Measurements from ENCODE around the gene EVA1A.
A peak's percentile ranks its signal among the peaks of the same experiment; 100 is the strongest.

EVA1A gene

GRCh38 chr2:75562513-75562864, 1.8 kb upstream of the EVA1A start:
- DNase-seq = no peak

GRCh38 chr2:75561566-75562512, 1.1 kb upstream of the EVA1A start:
- no peak for DNase-seq

- DNase-seq = no peak
Observed at GRCh38 chr2:75560022-75560767, 544 bp downstream of the EVA1A start.

GRCh38 chr2:75559680-75560021, 1.1 kb downstream of the EVA1A start:
- DNase-seq = no peak

GRCh38 chr2:75558786-75559679, 1.7 kb downstream of the EVA1A start:
- DNase-seq = no peak

GRCh38 chr2:75558136-75558535, 2.6 kb downstream of the EVA1A start:
- no peak for DNase-seq

- no peak for DNase-seq
Observed at GRCh38 chr2:75557474-75558133, 3.1 kb downstream of the EVA1A start.

- no peak for DNase-seq
Observed at GRCh38 chr2:75556679-75557366, 3.9 kb downstream of the EVA1A start.

- no peak for DNase-seq
Observed at GRCh38 chr2:75555701-75556100, 5.0 kb downstream of the EVA1A start.

- DNase-seq = no peak
Observed at GRCh38 chr2:75553935-75554531, 6.7 kb downstream of the EVA1A start.

- DNase-seq = no peak
Observed at GRCh38 chr2:75552222-75552621, 8.5 kb downstream of the EVA1A start.

- DNase-seq = no peak
Observed at GRCh38 chr2:75551434-75551833, 9.3 kb downstream of the EVA1A start.

GRCh38 chr2:75549401-75550253, 11.1 kb downstream of the EVA1A start:
- no peak for DNase-seq

- peak; percentile 3 for DNase-seq
Observed at GRCh38 chr2:75548036-75548573, 12.6 kb downstream of the EVA1A start.

- DNase-seq = no peak
Observed at GRCh38 chr2:75547345-75548035, 13.2 kb downstream of the EVA1A start.

- no peak for DNase-seq
Observed at GRCh38 chr2:75545922-75546321, 14.8 kb downstream of the EVA1A start.

GRCh38 chr2:75545387-75545786, 15.4 kb downstream of the EVA1A start:
- no peak for DNase-seq

GRCh38 chr2:75543446-75543845, 17.3 kb downstream of the EVA1A start:
- no peak for DNase-seq

- no peak for DNase-seq
Observed at GRCh38 chr2:75541430-75541829, 19.3 kb downstream of the EVA1A start.

- no peak for DNase-seq
Observed at GRCh38 chr2:75540994-75541393, 19.7 kb downstream of the EVA1A start.

Data from suppressor macrophage treated with lipopolysaccharide for 4 hours (primary cell).